BJ (cell line): Measurements from ENCODE around the gene SHANK1. TPM values are rescaled to one million over a fixed set of nuclear protein-coding genes. Genes with fewer than 3 reads are reported as not detected.
"Not testable (repeated sequence)": the region's sequence is repeated elsewhere in the genome, so short reads cannot be mapped to it uniquely, and the experiment has no call there.

Experiments
- CTCF ChIA-PET: fragments of 350-600 bp; formaldehyde crosslinking; extraction: SDS; loops from one replicate; lab custom pipeline; 2021; ENCODE audit warnings: antibody characterized with exemption, inconsistent platforms; lab: Yijun Ruan, JAX
- POLR2A ChIA-PET: fragments of 300-600 bp; sonication (Branson Sonifier 250); formaldehyde crosslinking; extraction: SDS; loops from one replicate; lab custom pipeline; 2021; ENCODE audit warnings: antibody characterized with exemption; lab: Charles Lee
- DNase-seq: peaks from one replicate; pipeline ENCODE4 v3.0.0-alpha.2; 2011; ENCODE audit warnings: low read depth
- H3K27me3 ChIP-seq: 2 replicates; pipeline ENCODE4 v1.6.0; 2011; ENCODE audit warnings: low read length; ENCODE audit not compliant: control insufficient read depth, insufficient read depth
- H3K36me3 ChIP-seq: 2 replicates; pipeline ENCODE4 v1.5.1; 2011; ENCODE audit warnings: low read length; ENCODE audit not compliant: control insufficient read depth, insufficient read depth
- H3K4me3 ChIP-seq: 2 replicates; pipeline ENCODE4 v1.5.1; 2011; ENCODE audit warnings: low read depth, mild to moderate bottlenecking, control low read depth, low read length
- polyA plus RNA-seq: library from polyadenylated mRNA; depleted of rRNA; stranded (reverse); fragments of >200 nt; gene quantifications from 2 replicates; pipeline ENCODE4 v1.2.3, GENCODE V29; 2011
- TF ChIP-seq, protein P1 (sequence below): IDR thresholded peaks from 2 replicates; pipeline ENCODE4 v1.5.1; 2011; ENCODE audit warnings: low read depth, mild to moderate bottlenecking, control low read depth, inconsistent platforms, low read length, moderate library complexity; ENCODE audit not compliant: insufficient read depth

SHANK1 gene
- polyA plus RNA-seq, 1 experiment = 1.8 TPM

DNA sequence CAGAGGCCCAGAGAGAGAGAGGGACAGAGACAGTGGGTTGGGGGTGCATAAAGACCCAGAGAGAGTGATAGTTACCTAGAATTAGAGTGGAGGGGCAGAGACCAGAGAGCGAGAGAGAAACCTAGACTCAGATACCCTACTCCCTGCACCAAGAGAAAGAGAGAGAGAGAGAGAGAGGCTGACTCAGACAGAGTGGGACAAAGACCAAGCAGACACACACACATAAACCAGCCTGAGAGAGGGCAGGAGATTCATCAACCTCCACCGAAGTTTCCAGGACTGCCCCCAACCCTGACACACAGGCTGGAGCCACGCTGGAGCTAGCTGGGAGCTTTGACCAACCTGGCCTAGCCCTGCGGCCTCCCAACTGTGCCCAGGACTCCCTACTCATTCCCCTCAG is 92.8 kb downstream of the SHANK1 start:
- POLR2A ChIA-PET = no interaction called here
- TF ChIP-seq, protein P1, sequence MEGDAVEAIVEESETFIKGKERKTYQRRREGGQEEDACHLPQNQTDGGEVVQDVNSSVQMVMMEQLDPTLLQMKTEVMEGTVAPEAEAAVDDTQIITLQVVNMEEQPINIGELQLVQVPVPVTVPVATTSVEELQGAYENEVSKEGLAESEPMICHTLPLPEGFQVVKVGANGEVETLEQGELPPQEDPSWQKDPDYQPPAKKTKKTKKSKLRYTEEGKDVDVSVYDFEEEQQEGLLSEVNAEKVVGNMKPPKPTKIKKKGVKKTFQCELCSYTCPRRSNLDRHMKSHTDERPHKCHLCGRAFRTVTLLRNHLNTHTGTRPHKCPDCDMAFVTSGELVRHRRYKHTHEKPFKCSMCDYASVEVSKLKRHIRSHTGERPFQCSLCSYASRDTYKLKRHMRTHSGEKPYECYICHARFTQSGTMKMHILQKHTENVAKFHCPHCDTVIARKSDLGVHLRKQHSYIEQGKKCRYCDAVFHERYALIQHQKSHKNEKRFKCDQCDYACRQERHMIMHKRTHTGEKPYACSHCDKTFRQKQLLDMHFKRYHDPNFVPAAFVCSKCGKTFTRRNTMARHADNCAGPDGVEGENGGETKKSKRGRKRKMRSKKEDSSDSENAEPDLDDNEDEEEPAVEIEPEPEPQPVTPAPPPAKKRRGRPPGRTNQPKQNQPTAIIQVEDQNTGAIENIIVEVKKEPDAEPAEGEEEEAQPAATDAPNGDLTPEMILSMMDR = no peak
- Histone ChIP-seq H3K36me3 (no peaks in the 10 kb centered on the region), H3K4me3 (no peak overlapping the region), H3K27me3 (no peaks in the 10 kb centered on the region)
- CTCF ChIA-PET = no interaction called here
- DNase-seq = no peak

DNA sequence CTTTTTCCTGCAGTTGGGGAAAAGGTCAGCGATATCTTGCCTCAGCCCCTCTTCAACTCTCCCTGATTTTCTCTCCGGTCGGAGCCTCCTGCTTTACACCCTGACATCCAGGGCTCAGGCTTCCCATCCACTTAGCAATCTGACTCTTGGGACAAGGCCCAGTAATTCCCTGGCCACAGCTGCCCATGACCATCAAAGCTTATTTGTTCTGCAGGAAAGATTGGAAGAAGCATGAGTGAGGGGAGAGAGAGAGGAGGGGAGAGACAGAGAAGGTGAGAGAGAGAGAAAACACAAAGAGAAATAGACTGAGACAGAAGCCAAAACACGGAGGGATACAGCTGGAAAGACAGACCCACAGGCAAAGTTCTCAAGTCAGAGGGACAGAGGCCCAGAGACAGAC is 93.6 kb downstream of the SHANK1 start:
- TF ChIP-seq, protein P1 = no peak
- no peak for DNase-seq
- POLR2A ChIA-PET = no interaction called here
- Histone ChIP-seq H3K27me3 (no peaks in the 10 kb centered on the region), H3K36me3 (no peaks in the 10 kb centered on the region), H3K4me3 (no peak overlapping the region)
- CTCF ChIA-PET = interaction anchor here (0.9 kb wide), 1 partner anchor 70 kb away, joined by 3 read pairs; no protein-coding TSS in a partner anchor

DNA sequence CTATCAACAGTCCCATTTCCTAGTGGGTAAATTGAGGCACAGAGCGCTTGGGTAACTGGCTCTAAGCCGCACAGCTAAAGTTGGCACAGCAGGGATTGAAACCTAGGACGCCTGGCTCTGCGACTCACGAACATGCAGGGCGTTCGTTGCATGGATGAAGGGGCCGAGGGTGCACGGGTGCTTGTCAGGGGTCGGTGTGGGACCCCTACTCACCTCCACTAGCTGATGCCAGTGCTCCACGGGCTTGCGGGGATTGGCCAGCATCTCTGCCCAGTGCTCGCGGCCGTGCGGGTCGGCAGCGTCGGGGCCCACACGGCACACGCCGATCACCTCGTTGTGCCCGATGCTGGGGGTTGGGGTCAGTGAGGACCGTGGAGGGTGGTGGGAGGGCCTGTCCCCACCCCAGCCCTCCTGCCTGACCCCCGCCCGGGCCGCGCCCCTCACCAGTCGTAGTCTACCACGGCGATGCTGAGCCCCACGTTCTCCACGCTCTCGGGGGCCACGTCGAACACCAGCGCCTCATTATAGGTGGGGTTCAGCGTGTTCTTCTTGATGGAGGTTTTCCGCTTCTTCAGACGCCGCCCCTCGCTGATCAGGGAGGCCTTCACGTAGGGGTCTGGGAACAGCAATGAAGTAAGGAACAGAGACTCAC is 94.5 kb downstream of the SHANK1 start:
- Histone ChIP-seq H3K4me3 (no peak overlapping the region), H3K27me3 (no peaks in the 10 kb centered on the region), H3K36me3 (no peaks in the 10 kb centered on the region)
- ChIA-PET POLR2A (no interaction called here), CTCF (interaction anchor here (0.9 kb wide), 1 partner anchor 69 kb away, joined by 3 read pairs; no protein-coding TSS in a partner anchor)
- TF ChIP-seq, protein P1 = no peak
- DNase-seq = no peak

DNA sequence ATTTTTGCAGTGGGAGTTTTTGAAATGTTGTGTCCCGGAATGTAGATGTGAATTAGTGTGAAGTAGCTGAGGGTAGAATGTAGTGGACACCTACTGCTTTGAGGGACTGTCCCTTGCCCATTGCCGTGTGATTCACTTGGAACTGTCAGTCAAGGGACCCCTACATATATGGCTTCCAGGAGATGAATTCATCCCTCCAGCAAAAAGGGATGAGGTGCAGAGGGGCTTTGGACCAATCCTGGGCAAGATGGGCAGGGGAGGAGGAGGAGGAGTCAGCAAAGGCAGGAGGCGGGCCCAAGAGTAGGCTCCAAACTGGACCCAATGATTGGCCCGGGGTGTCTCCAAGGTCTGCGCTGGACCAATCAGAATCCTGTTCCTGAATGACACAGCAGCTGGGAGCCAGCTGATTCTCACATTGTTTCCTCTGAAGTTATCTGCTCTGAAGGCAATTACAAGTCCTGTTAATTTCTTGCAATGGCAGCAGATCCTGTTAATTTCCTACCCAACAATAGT is 99.2 kb downstream of the SHANK1 start:
- H3K27me3 ChIP-seq, DNase-seq, H3K4me3 ChIP-seq, H3K36me3 ChIP-seq, POLR2A ChIA-PET: not testable (repeated sequence)
- CTCF ChIA-PET = interaction anchor here (0.6 kb wide), 1 partner anchor 283 kb away, joined by 3 read pairs; no protein-coding TSS in a partner anchor

DNA sequence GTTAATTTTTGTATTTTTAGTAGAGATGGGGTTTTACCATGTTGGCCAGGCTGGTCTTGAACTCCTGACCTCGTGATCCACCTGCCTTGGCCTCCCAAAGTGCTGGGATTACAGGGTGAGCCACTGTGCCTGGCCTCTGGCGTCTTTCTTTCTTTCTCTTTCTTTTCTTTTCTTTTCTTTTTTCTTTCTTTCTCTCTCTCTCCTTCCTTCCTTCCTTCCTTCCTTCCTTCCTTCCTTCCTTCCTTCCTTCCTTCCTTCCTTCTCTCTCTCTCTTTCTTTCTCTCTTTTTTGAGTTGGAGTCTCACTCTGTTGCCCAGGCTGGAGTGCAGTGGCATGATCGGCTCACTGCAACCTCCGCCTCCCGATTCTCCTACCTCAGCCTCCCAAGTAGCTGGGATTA is 100.4 kb downstream of the SHANK1 start:
- POLR2A ChIA-PET, DNase-seq, H3K27me3 ChIP-seq, H3K4me3 ChIP-seq, CTCF ChIA-PET, H3K36me3 ChIP-seq: not testable (repeated sequence)

DNA sequence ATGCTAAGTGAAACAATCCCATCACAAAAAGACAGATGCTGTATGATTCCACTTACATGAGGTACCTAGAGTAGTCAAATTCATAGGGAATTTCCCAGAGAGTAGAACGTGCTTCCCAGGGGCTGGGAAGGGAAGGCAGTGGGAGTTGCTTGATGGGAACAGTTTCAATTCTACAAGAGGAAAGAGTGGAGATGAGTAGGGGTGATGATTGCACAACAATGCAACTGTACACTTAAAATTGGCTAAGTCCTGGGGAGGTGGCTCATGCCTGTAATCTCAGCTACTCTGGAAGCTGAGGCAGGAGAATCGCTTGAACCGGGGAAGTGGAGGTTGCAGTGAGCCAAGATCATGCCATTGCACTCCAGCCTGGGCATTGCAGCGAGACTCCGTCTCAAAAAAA is 101.2 kb downstream of the SHANK1 start:
- H3K27me3 ChIP-seq, CTCF ChIA-PET, H3K4me3 ChIP-seq, H3K36me3 ChIP-seq, DNase-seq, POLR2A ChIA-PET: not testable (repeated sequence)

DNA sequence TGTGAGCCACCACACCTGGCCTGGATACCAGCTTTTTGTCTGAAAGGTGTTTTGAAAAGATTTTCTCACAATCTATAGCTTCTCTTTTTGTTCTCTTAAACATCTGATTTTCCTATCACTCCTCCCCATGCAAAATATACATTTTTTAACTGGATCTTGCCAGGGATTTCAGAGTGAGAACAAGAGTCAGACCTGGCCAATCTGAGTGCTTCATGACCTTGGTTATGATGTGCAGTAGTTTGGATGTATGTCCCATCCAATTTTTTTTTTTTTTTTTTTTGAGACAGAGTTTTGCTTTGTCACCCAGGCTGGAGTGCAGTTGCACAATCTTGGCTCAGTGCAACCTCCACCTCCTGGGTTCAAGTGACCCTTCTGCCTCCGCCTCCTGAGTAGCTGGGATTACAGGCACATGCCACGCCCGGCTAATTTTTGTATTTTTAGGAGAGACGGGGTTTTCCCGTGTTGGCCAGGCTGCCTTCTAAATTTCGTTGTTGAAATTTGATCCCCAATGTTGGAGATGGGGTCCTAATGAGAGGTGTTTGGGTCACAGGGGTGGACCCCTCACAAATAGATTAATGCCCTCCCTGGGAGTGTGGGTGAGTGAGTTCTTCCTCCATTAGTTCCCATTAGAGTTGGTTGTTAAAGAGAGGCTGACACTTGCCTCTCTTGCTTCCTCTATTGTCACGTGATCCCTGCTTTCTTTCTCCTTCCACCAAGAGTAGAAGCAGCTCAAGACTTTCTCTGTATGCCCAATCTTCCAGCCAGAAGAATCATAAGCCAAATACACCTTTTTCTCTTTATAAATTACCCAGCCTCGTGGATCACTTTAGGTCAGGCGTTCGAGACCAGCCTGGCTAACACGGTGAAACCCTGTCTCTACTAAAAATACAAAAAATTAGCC is 106.8 kb downstream of the SHANK1 start:
- CTCF ChIA-PET, H3K27me3 ChIP-seq, H3K36me3 ChIP-seq, H3K4me3 ChIP-seq, POLR2A ChIA-PET, DNase-seq: not testable (repeated sequence)
